Stimulated activated CD4-positive, alpha-beta T cell treated with anti-CD3 and anti-CD28 coated beads, Interleukin-12 subunit alpha, Interleukin-12 subunit beta, amount 100 ng/mL, for 48 hours (primary cell): ENCODE results near the gene AXIN2.
"Not testable (repeated sequence)": the region's sequence is repeated elsewhere in the genome, so short reads cannot be mapped to it uniquely, and the experiment has no call there.

Experiments used
- DNase-seq, 3 donors: peaks; one replicate each; pipeline ENCODE4 v3.0.0-alpha.2; 2020; ENCODE audit warnings: low read depth in 2 of 3, low spot score in 1 of 3

AXIN2 gene

DNA sequence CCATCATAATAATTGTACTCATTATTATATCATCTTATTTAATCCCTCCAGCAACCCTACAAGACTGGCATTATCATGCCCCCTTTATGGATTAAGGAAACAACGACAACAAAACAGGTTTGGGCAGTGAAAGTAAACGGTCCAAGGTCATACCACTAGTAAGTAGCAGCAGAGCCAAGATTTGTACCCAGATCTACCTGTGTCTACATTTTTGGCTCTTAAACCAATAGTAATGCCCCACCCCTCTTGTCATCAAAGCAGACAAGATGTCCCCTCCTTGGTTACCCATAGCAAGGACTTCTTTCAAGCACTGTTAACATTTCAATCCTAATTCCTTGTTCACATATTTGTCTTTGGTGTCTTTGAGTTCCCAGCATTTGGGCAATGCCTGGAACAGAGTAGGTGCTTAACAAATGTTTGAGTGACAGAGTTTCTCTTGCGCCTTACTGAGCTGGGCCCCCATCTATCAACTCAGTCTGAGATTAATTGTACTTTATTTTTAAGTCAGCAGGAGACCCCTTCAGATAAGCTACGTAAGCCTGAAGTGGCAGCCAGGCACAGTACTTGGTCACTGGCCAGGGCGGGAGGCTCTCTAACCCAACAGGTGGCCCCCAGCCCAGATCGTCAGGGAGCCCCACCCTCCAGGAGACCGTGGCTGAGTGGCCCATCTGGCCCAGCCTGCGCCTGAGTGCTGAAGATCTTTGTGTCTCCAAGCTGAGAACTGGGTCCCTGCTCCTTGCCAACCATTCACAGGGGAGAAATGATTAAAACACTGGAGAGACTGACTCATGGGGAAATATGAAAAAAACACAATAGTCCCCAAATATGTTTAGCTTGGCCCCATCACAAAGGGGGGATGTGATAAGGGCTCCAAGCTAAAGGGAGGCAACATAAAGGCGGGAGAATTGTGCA, 75.8 kb downstream of the AXIN2 start:
- DNase-seq, result no peak

- DNase-seq, result not testable (repeated sequence)
These were observed 77.0 kb downstream of the AXIN2 start for GRCh38 chr17:65484405-65484804.

DNA sequence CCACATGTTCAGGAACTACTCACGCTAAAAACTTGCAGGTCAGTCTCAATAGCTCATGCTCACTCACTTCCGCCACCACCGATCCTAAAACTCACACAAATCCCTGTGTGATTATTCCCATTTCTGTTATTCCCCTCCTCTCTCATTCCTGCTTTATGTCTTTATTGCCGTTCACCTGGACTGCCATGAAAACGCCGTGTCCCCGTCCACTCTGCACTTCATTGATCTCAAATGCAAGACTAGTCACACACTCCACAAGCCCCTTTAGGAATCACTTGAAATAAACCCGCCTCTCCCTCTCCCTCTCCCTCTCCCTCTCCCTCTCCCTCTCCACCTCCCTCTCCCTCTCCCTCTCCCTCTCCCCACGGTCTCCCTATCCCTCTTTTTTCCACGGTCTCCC, 78.0 kb downstream of the AXIN2 start:
- DNase-seq, result no peak

DNA sequence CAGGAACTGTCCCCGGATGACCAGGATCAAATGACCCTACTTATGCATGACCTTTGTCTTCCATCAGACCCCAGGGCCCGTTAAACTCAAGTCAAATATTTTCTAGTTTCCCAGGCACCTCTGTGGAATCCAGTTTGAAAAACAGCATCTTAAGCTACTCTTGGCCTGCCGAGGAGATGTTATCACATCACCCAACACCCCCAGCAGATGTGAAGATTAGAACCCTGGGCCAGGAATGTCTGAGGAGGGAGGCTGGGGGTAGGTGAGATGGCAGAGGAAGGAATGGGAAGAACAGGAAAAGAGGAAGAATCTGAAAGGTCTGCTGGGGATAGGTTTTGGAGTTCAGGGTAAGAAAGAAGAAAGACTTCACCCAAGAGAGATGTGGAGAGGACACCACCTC, 79.2 kb downstream of the AXIN2 start:
- no peak for DNase-seq

DNA sequence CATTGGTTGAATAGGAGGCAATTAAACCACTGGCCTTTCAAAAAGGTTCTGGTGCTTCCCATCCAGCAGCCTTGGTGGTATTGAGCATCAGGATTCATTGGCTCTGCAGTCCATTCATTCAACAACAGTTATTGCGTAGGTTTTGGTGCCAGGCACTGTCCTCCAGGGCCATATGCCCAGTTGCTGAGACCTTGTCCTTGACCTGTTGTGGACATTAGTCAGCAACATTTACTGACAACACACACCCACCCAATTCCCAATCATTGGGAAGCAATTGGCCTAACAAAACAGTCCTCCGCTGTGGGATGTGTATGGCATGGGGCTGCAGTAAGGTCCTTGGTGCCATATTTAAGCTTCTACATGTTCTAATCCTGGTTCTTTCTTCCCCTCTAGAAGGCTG, 82.2 kb downstream of the AXIN2 start:
- no peak for DNase-seq
